Endothelial cell of umbilical vein (primary cell): Measurements from ENCODE around the gene SULT1A1. TPM values are rescaled to one million over a fixed set of nuclear protein-coding genes. Genes with fewer than 3 reads are reported as not detected.
"Not testable (repeated sequence)": the region's sequence is repeated elsewhere in the genome, so short reads cannot be mapped to it uniquely, and the experiment has no call there.

ENCODE experiments used
- BruUV-seq: library from RNA; stranded (reverse); fragments of 400-500 nt; replicated peaks from 2 replicates; lab custom pipeline; 2021; lab: Mats Ljungman, UMichigan
- CTCF ChIA-PET: fragments of 300-600, 350-600 bp; sonication (Branson Sonifier 250); formaldehyde crosslinking; loops from one replicate; lab custom pipeline; 2021; ENCODE audit warnings: antibody characterized with exemption, inconsistent platforms; lab: Charles Lee
- POLR2A ChIA-PET: fragments of 300-600, 350-600 bp; sonication (Branson Sonifier 250); formaldehyde crosslinking; loops from one replicate; lab custom pipeline; 2021; ENCODE audit warnings: antibody characterized with exemption, inconsistent platforms; lab: Charles Lee
- DNase-seq: peaks from one replicate; pipeline ENCODE4 v3.0.0-alpha.2; 2011; ENCODE audit warnings: low read depth, low spot score
- FAIRE-seq: peaks from 2 replicates; lab custom pipeline; 2011; peaks lifted over from hg19 to GRCh38; lab: Jason Lieb, UNC
- H2AFZ ChIP-seq: 2 replicates; pipeline ENCODE4 v1.6.0; 2012; ENCODE audit warnings: low read depth, low read length, control low read depth, inconsistent platforms
- H3K27ac ChIP-seq: 2 replicates; pipeline ENCODE4 v1.5.1; 2011; ENCODE audit warnings: low read depth, mild to moderate bottlenecking, control low read depth, low read length, moderate library complexity; ENCODE audit not compliant: insufficient read depth
- H3K27me3 ChIP-seq, 2 experiments: 2 replicates each; pipeline versions ENCODE4 v1.6.0 to v1.6.1; 2011; ENCODE audit warnings: low read length in 2 of 2, mixed read lengths in 1 of 2; ENCODE audit not compliant: control insufficient read depth in 2 of 2, insufficient read depth in 2 of 2
- H3K36me3 ChIP-seq, 2 experiments: 2 replicates in 1 of 2; 3 replicates in 1 of 2; pipeline ENCODE4 v1.5.1; 2011; ENCODE audit warnings: low read length in 2 of 2, mild to moderate bottlenecking in 1 of 2, moderate library complexity in 1 of 2; ENCODE audit not compliant: control insufficient read depth in 2 of 2, insufficient read depth in 2 of 2; ENCODE audit errors: extremely low read depth in 1 of 2
- H3K4me1 ChIP-seq: 3 replicates; pipeline ENCODE4 v1.5.1; 2011; ENCODE audit warnings: mild to moderate bottlenecking, low read length; ENCODE audit not compliant: control insufficient read depth, insufficient read depth; ENCODE audit errors: extremely low read depth
- H3K4me2 ChIP-seq: 2 replicates; pipeline ENCODE4 v1.6.1; 2011; ENCODE audit warnings: low read length, control low read depth, mixed read lengths; ENCODE audit not compliant: insufficient read depth
- H3K4me3 ChIP-seq, 3 experiments: fragments of 200-600 bp in 1 of 3; sonication (generic), shearing (Covaris generic) in 1 of 3; replicated peaks in 1 of 3; 2 replicates each; pipeline ENCODE4 v1.5.1; 2011 to 2016; ENCODE audit warnings: control low read depth in 3 of 3, low read length in 3 of 3, mild to moderate bottlenecking in 2 of 3, inconsistent platforms in 1 of 3, low read depth in 1 of 3, moderate library complexity in 1 of 3; ENCODE audit not compliant: insufficient read depth in 1 of 3
- H3K79me2 ChIP-seq: 2 replicates; pipeline ENCODE4 v1.6.0; 2012; ENCODE audit warnings: low read length, inconsistent platforms; ENCODE audit not compliant: control insufficient read depth, insufficient read depth
- H3K9ac ChIP-seq: replicated peaks from 2 replicates; pipeline ENCODE3; 2011; ENCODE audit warnings: low read length, control low read depth; ENCODE audit not compliant: insufficient read depth; ENCODE audit errors: extremely low read depth
- H3K9me1 ChIP-seq: replicated peaks from 3 replicates; pipeline ENCODE4 v1.6.0; 2011; ENCODE audit warnings: mild to moderate bottlenecking, low read length; ENCODE audit not compliant: control insufficient read depth, insufficient read depth; ENCODE audit errors: extremely low read depth
- H3K9me3 ChIP-seq: replicated peaks from 2 replicates; pipeline ENCODE4 v1.5.1; 2012; ENCODE audit warnings: low read length, inconsistent platforms; ENCODE audit not compliant: control insufficient read depth, insufficient read depth
- H4K20me1 ChIP-seq: replicated peaks from 2 replicates; pipeline ENCODE3; 2011; ENCODE audit warnings: mild to moderate bottlenecking, low read length; ENCODE audit not compliant: control insufficient read depth, insufficient read depth; ENCODE audit errors: extremely low read depth
- dilution Hi-C: fragments of 300-500 bp; cut with MboI; formaldehyde crosslinking; loops from one replicate; pipeline ENCODE4 v1.15.0; 2019; ENCODE audit warnings: low sequenced_read_pairs; ENCODE audit not compliant: extremely low pct_ligation_motif_present
- intact Hi-C: fragments of 100-400 bp; cut with micrococcal nuclease; formaldehyde crosslinking; loops from one replicate; pipeline ENCODE4 v1.10.0; 2022
- polyA plus RNA-seq, 4 experiments: library from polyadenylated mRNA; depleted of rRNA in 3 of 4; stranded (reverse) in 3 of 4; unstranded in 1 of 4; fragments of >200 nt; gene quantifications; 2 replicates each; pipeline versions ENCODE4 v1.2.1 to v1.2.3, GENCODE V29; 2011 to 2012; ENCODE audit warnings: missing spikeins in 1 of 4
- total RNA-seq: library from RNA; stranded (reverse); gene quantifications from 2 replicates; pipeline ENCODE4 v1.2.3, GENCODE V29; 2021

SULT1A1 gene
- total and polyA plus RNA-seq, 2 donors (not counting 3 experiments of a cell fraction or from before 2014, with no cell fraction given) = 0.77 to 0.90 TPM

- H3K27ac ChIP-seq, H3K79me2 ChIP-seq, H3K4me1 ChIP-seq, H3K9me1 ChIP-seq, H3K27me3 ChIP-seq, intact Hi-C loops, dilution Hi-C loops, POLR2A ChIA-PET, H2AFZ ChIP-seq, H3K9me3 ChIP-seq, BruUV-seq, H3K4me2 ChIP-seq, H3K9ac ChIP-seq, H3K4me3 ChIP-seq, H4K20me1 ChIP-seq, FAIRE-seq, H3K36me3 ChIP-seq, DNase-seq, CTCF ChIA-PET: not testable (repeated sequence)
Observed at GRCh38 chr16:28608867-28609596, 812 bp downstream of the SULT1A1 start.

- H3K36me3 ChIP-seq, H4K20me1 ChIP-seq, H3K79me2 ChIP-seq, H3K4me1 ChIP-seq, BruUV-seq, DNase-seq, H3K4me3 ChIP-seq, H3K9me1 ChIP-seq, H3K4me2 ChIP-seq, H3K9ac ChIP-seq, H2AFZ ChIP-seq, H3K9me3 ChIP-seq, FAIRE-seq, H3K27me3 ChIP-seq, POLR2A ChIA-PET, CTCF ChIA-PET, intact Hi-C loops, dilution Hi-C loops, H3K27ac ChIP-seq: not testable (repeated sequence)
Observed at GRCh38 chr16:28608496-28608808, 1.4 kb downstream of the SULT1A1 start.

GRCh38 chr16:28607681-28608495 is 2.0 kb downstream of the SULT1A1 start:
- H3K4me1 ChIP-seq, H3K4me3 ChIP-seq, intact Hi-C loops, H3K36me3 ChIP-seq, H3K9me1 ChIP-seq, H2AFZ ChIP-seq, H3K27ac ChIP-seq, H3K9ac ChIP-seq, BruUV-seq, H3K79me2 ChIP-seq, DNase-seq, POLR2A ChIA-PET, H3K9me3 ChIP-seq, H3K4me2 ChIP-seq, FAIRE-seq, H3K27me3 ChIP-seq, H4K20me1 ChIP-seq, dilution Hi-C loops, CTCF ChIA-PET: not testable (repeated sequence)
